ENCODE results near the gene SCGB1C1.

SCGB1C1 gene

DNA sequence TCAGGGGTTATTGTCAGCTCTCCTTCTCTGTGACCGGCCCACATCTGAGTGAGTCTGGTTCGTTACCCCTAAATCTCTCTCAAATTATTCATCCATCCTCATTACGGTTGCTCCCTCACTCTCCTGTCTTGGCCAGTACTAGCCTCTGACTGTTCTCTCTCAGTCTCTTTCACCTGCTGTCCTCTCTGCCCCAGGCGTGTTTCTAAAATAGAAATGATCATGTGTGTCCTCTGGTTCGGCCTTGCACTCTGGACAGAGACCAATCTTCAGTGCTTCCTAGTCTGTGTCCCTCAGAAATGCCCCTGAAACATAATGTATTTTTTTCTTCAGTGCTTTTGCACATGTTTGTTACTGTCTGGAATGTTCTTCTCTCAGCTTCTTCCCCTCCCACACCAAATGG lies 48.8 kb downstream of the SCGB1C1 start:
- no peak for DNase-seq (ENCODE audit: low read depth, low spot score)
- ChIA-PET CTCF (interaction anchor here (0.7 to 6.6 kb wide), 5 partner anchors 8 to 209 kb away, joined by 3 to 79 read pairs (median 4); no protein-coding TSS in a partner anchor), POLR2A (no interaction called here)
- TF ChIP-seq, protein P1, sequence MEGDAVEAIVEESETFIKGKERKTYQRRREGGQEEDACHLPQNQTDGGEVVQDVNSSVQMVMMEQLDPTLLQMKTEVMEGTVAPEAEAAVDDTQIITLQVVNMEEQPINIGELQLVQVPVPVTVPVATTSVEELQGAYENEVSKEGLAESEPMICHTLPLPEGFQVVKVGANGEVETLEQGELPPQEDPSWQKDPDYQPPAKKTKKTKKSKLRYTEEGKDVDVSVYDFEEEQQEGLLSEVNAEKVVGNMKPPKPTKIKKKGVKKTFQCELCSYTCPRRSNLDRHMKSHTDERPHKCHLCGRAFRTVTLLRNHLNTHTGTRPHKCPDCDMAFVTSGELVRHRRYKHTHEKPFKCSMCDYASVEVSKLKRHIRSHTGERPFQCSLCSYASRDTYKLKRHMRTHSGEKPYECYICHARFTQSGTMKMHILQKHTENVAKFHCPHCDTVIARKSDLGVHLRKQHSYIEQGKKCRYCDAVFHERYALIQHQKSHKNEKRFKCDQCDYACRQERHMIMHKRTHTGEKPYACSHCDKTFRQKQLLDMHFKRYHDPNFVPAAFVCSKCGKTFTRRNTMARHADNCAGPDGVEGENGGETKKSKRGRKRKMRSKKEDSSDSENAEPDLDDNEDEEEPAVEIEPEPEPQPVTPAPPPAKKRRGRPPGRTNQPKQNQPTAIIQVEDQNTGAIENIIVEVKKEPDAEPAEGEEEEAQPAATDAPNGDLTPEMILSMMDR (IDR thresholded peaks at IDR 0.05; ENCODE audit: insufficient read depth, low read length, missing control alignments): no peak
- no peak overlapping the region for H3K4me3 ChIP-seq (ENCODE audit: low read depth, low read length)
